Measurements from ENCODE around the gene CBX7.

The CBX7 gene

GRCh38 chr22:39152511-39153219, at the start of gene CBX7:
TSS of gene CBX7 (minus strand) at chr22:39152680. CDS start at chr22:39152444, 236 bp downstream.
- peak; percentile 42 for DNase-seq

GRCh38 chr22:39197578-39197977, 45.1 kb upstream of the CBX7 start:
- DNase-seq: no peak

DNA sequence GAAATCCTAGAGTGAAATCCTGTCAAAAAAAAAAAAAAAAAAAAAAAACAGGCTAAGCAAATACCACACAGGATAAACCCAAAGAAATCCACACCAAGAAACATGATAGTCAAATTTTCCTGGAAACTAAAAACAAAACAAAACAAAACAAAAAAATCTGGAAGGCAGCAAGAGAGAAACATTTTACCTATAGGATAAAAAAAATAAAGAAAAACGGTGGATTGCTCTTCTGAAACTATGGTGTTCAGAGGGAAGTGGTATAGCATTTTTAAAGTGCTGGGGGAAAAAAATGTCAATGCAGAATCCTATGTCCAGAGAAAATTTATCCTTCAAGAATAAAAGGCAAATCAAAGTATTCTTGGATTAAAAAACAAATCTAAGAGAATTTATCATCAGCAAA, 41.6 kb upstream of the CBX7 start:
- DNase-seq: no peak

DNA sequence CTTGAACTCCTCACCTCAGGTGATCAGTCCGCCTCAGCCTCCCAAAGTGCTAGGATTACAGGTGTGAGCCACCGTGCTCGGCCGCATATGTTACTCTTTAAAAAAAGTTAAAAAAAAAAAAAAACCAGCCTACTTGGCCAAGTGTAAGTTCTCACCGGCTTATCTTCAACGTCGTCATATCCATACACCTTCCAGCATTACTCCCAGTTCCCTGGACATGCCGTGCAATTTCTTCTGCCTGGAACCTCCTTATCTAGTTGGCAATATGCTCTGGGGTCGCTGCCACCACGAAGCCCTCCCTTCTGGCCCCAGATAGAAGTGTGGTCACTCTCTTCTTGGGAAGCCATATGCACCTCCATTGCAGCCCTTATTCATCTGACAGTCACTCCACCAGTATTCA, 36.3 kb upstream of the CBX7 start:
- no peak for DNase-seq

- DNase-seq: no peak
Observed at GRCh38 chr22:39185601-39186012, 33.1 kb upstream of the CBX7 start.

DNA sequence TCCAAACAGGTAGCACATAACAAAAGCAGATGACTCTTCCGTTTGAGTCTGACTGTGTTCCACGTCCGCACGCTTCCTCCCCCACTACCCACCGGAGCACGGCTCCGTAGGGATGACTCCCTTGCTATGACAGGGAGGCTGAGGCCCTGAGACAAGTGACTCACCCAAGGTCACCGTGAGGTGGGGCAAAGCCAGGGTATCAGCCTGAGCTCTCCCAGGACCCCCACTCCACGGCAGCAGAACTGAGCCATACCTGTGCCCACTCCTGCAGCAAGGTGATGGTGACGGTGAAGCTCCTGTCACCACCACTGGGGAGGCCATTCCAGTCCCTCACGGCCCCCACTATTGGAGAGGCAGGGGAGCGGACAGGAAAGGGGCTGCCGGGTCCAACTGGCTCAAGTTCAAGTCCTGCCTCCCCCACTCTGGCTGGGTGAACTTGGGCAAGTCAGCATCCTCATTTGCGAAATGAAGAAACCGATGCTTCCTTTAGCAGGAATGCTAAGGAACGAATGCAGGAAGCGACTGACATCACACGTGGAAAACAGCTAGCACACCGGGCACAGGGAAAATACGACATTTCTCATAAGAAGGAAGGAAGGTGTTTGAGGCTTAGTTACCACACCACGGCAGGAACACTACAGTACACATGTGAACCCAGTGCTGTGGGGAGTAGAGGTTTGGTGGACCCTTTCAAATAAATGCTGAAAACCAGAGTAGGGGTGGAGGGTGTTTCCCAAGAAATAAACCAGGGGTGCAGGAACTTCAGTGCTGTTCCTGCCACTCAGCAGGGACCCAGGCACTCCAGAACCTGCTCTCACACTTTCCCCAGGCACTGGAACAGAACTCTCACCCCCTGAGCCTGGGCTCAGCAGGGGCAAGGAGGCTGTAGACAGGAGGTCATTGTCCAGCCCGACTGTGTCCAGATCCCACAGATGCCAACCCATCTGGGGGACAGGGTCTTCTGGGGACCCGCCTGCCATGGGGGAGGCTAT, 32.4 kb upstream of the CBX7 start:
- DNase-seq: no peak

GRCh38 chr22:39183991-39184585, 31.6 kb upstream of the CBX7 start:
- no peak for DNase-seq

DNA sequence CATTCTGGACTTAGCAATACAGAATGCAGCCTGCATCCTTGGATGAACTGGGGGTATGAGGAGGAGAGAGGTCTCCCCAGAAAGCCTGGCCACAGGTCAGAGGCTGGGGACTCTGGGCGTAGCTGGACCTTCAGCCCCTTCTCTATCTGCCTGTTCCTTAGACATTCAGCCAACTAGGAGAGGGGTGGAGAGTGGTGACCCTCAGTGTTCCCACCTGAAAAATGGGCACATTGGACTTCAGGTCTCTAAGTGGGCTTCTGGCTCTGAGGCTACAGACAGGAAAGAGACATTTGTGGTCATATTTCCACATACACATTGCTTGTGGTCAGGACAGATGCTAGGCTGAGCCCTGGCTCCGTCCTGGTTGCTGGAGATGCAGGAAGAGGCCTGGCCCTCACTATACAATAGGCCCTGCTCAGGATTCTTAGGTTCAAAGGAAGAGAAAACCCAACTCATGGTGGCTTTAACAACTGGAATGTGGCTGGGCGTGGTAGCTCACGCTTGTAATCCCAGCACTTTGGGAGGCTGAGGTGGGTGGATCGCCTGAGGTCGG, 30.1 kb upstream of the CBX7 start:
- no peak for DNase-seq

GRCh38 chr22:39181778-39182177, 29.3 kb upstream of the CBX7 start:
- DNase-seq: no peak

DNA sequence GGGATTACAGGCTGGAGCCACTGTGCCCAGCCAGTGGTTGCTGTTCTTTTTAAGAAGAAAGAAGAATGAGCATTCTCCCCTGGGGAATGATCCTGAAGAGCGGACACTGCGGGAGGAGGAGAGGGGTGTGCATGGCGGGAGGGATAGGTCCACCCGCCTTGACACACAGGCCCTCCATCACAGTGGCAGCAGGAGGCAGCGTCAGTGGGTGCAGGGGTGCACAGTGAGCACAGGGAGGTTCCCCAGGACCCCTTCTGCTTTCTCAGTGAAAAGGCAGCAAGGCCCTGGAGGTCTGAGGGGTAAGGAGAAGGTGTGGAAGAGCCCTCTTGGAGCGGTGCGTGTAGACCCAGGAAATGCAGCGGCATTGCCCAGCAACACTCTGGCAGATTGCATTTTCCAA, 28.9 kb upstream of the CBX7 start:
- no peak for DNase-seq

GRCh38 chr22:39179841-39180335, 27.4 kb upstream of the CBX7 start:
- DNase-seq: no peak

DNA sequence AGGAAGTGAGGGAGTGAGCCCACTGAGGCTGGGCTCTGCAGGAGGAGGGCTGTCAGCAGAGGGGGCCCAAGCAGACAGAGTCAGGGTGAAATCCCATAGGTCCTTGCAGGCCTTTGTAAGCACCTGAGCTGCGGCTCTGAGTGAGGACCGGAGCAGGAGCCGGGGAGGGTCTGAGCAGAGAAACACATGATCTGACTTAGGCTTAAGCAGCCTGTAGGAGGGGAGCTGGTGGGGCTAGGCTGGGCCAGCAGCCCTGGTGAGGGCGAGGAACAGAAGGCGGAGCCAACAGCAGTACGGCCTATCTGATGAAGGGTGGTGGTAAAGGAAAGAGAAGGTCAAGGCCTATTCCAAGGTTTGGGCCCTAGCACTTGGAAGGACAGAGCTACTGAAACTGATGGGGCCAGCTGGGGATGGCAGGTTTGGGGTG, 26.9 kb upstream of the CBX7 start:
- no peak for DNase-seq

DNA sequence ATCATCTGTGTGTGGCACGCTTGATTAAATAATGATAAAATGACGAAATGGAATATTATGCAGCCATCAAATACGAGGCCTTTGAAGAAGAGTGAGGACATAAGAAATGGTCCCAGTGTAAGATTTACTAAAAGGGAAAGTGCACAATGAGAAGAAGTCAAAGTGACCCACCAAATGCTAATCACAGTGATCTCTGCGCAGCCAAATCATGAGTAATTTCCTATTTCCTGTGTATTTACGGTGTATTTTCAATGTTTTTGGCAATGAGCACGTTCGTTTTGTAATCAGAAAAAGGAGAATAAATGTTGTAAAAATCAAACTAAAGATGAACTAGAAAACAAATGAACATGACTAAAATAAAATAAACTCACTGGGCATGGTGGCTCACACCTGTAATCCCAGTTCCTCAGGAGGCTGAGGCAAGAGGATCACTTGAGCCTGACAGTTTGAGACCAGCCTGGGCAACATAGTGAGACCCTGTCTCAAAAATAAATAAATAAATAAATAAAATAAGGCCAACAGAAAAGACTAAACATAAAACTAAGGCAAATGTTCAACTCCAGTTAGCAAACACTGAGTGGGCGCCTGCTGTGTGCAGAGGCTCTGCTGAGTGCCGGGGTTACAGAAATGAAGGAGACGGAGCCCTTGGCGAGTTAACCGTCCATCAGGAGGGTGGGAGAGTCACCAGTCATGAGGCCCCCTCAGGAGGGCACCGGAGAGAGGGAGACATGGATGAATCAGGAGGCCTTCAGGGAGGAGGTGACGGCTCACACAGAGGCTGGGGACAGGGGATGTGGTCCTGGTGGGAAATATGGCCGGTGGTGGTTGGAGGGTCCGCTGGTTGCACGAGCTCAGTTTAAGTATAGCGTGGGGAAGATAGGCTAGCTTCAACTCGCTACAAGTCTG, 26.0 kb upstream of the CBX7 start:
- DNase-seq: no peak

GRCh38 chr22:39177791-39178190, 25.3 kb upstream of the CBX7 start:
- DNase-seq: no peak

DNA sequence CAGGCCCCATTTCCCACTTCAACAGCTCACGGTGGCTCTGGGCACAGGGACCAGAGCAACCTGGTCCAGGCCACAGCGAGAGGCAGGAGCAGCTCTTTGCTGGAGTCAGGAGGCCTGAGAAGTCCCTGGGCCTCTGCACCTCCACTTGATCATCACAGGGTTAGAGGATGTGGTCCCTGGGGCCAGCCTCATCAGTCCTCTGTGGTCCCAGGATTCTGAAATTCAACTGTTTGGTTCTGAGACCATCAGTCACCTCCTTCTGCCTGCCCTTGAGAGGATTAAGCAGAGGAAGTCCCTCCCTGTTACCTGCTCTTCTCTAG, 24.9 kb upstream of the CBX7 start:
- no peak for DNase-seq

DNA sequence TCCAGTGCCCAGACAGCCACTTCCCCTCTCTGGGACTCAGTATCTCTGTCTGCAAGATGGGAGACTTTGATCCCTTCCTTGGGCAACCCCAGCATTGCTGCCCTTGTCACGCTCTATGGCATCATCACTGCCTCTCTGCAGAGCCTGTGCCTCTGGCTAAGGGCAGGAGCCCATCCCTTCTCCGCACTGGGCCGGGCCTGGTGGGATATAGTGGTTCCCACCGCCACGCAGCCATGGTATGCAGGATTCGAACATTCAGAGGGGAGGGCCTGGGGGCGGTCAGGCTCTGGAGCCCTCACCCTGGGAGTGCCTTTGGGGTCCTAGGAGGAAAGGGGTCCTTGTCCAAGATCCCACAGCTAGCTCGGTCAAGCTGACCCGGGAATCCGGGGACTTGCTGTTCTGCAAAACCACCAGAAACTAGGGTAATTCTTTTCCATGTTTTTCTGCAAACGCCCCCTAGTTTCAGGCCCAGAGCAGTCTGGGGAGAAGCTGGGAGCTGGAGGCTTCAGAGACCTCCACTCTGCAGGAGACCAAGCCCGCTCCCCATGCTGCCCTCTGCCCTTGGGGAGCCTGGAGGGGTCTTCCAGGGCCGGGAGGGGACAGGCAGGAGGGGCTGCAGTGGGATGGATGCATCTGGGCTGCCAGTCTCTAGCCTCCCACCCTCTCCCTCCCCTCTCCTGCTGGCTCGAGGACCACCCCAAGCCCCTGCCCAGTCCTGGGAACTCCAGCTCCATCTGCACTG, 24.4 kb upstream of the CBX7 start:
- DNase-seq: no peak

- no peak for DNase-seq
Observed at GRCh38 chr22:39176143-39176713, 23.7 kb upstream of the CBX7 start.

DNA sequence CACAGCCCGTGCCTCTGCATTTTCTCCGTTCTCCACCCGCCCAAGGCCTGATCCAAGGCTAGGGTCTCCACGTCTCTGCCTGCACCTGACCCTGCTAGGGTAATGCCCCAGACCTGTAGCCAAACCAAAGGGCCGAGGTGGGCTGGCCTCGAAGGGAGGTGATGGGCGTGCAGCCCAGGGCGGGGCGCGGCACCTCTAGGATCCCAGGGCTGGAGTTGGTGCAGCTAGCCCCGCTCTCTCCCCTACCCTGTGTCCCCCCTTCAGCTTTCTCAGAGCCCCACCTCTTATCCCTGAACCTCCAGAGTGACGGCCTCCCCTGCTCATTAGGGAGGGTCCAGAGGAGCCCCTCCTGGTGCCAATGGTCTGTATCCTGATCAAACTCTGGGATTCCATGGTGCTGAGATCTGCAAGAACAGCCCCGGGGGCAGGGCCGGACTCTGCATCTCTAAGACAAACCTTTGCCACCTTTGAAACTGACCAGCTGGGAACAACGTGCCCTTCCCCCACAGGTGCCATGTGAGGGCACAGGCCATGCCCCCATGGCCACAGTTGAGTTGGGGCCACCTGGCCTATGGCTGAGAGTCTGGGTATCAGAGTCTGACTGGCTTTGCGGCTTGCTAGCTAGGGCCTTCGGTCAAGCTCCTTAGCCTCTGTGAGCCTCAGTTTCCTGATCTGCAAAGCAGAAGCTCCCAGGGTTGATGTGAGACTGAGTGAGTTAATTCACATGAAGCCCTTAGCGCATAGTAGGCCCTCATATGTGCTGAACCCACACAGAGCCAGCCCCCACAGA, 23.1 kb upstream of the CBX7 start:
- no peak for DNase-seq

- DNase-seq: no peak
Observed at GRCh38 chr22:39174498-39175352, 22.2 kb upstream of the CBX7 start.

Measured in GOT3 (cell line).